GM10266 (cell line): Measurements from ENCODE around the gene KLHL26.

Source experiments
- DNase-seq: peaks from one replicate; pipeline ENCODE4 v3.0.0; 2012; ENCODE audit errors: extremely low spot score
- TF ChIP-seq, protein P1 (sequence below): IDR thresholded peaks from 2 replicates; pipeline ENCODE4 v1.5.1; 2012; ENCODE audit warnings: mild to moderate bottlenecking, low read depth; ENCODE audit not compliant: control insufficient read depth, insufficient read depth; ENCODE audit errors: missing control alignments

KLHL26 gene

DNA sequence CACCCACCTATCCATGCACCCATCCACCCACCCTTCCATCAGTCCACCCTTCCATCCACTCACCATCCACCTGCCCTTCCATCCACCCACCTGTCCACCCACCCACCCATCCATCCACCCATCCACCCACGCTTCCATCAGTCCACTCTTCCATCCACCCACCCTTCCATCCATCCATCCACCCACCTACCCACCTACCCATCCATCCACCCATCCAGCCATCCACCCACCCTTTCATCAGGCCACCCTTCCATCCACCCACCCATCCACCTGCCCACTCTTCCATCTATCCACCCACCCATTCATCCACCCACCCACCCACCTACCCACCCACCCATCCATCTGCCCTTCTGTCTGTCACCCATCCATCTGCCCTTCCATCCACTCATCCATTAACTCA lies 17.0 kb downstream of the KLHL26 start:
- TF ChIP-seq, protein P1, sequence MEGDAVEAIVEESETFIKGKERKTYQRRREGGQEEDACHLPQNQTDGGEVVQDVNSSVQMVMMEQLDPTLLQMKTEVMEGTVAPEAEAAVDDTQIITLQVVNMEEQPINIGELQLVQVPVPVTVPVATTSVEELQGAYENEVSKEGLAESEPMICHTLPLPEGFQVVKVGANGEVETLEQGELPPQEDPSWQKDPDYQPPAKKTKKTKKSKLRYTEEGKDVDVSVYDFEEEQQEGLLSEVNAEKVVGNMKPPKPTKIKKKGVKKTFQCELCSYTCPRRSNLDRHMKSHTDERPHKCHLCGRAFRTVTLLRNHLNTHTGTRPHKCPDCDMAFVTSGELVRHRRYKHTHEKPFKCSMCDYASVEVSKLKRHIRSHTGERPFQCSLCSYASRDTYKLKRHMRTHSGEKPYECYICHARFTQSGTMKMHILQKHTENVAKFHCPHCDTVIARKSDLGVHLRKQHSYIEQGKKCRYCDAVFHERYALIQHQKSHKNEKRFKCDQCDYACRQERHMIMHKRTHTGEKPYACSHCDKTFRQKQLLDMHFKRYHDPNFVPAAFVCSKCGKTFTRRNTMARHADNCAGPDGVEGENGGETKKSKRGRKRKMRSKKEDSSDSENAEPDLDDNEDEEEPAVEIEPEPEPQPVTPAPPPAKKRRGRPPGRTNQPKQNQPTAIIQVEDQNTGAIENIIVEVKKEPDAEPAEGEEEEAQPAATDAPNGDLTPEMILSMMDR = no peak
- DNase-seq = no peak

GRCh38 chr19:18654469-18654868 lies 17.6 kb downstream of the KLHL26 start:
- no peak for DNase-seq
- TF ChIP-seq, protein P1 = no peak

DNA sequence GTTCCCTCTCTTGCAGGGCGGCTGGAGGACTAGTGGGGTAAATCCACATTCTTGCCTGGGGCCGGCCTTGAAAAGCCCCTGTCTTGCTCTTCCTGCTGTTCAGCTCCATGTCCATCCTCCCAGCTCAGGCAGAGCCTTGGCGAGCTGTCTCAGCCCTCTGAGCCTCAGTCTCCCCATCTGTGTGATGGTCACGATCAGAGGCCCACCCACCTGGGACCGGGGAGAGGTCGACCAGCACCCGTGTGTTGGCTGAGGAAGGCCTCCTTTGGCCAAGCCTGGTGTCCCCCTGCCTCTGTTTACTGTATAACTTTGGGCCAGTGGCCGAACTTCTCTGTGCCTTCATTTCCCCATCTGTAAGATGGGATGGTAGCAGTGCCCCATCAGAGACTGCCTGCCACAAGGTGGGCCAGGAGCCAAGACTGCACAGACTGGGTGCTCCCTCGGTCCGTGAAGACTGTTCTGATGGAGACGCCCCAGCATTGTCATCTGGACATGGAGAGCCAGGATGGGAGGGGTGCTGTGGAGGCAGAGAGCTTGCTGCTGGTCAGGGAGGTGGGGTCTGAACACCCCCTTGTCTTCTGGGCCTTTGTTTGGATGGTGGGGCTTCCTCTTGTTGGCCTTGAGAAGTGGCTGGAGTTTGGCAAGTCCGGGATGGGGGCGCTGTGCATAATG lies 18.5 kb downstream of the KLHL26 start:
- DNase-seq = no peak
- TF ChIP-seq, protein P1 = no peak

- TF ChIP-seq, protein P1 = no peak
- DNase-seq = no peak
Observed at GRCh38 chr19:18656337-18657086, 19.7 kb downstream of the KLHL26 start.

- TF ChIP-seq, protein P1 = no peak
- DNase-seq = peak; percentile 84
Observed at GRCh38 chr19:18657590-18658365, 20.9 kb downstream of the KLHL26 start.

DNA sequence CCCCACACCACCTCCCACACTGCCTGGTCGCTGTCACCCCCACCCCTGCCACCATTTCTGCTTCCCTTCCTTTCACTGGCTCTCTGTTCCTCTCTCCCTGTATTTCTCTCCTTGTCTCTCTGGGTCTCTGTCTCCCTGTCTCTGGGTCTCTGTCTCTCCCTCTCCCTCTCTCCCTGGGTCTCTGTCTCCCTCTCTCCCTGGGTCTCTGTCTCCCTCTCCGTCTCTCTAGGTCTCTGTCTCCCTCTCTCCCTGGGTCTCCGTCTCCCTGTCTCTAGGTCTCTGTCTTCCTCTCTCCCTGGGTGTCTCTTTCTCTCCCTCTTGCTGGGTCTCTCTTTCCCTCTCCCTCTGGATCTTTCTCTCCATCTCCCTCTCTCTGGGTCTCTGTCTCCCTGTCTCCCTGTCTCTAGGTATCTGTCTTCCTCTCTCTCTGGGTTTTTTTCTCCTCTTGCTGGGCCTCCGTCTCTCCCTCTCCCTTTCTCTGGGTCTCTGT lies 21.6 kb downstream of the KLHL26 start:
- TF ChIP-seq, protein P1 = no peak
- no peak for DNase-seq
